GM23248 (cell line): Measurements from ENCODE around the gene CCDC91. TPM values are rescaled to one million over a fixed set of nuclear protein-coding genes. Genes with fewer than 3 reads are reported as not detected.

Experiments used
- DNase-seq: peaks from one replicate; pipeline ENCODE4 v3.0.0-alpha.2; 2015
- H2AFZ ChIP-seq: fragments of 200-600 bp; sonication (generic); 2 replicates; pipeline ENCODE4 v1.6.1; 2016; ENCODE audit warnings: antibody characterized with exemption
- H3F3A ChIP-seq: fragments of 200-600 bp; sonication (generic); 2 replicates; pipeline ENCODE4 v1.6.1; 2016; ENCODE audit warnings: mild to moderate bottlenecking, antibody characterized with exemption, mixed run types; ENCODE audit not compliant: insufficient read depth
- H3K27ac ChIP-seq: fragments of 200-600 bp; sonication (generic); 2 replicates; pipeline ENCODE4 v1.5.1; 2016; ENCODE audit warnings: mild to moderate bottlenecking
- H3K27me3 ChIP-seq: fragments of 200-600 bp; sonication (generic); replicated peaks from 2 replicates; pipeline ENCODE4 v1.6.1; 2016; ENCODE audit warnings: mild to moderate bottlenecking; ENCODE audit not compliant: insufficient read depth
- H3K36me3 ChIP-seq: fragments of 200-600 bp; sonication (generic); 2 replicates; pipeline ENCODE4 v1.6.1; 2016; ENCODE audit warnings: low read depth, mild to moderate bottlenecking
- H3K4me1 ChIP-seq: fragments of 200-600 bp; sonication (generic); 2 replicates; pipeline ENCODE4 v1.6.1; 2016; ENCODE audit warnings: mild to moderate bottlenecking; ENCODE audit not compliant: insufficient read depth
- H3K4me2 ChIP-seq: fragments of 200-600 bp; sonication (generic); one replicate; pipeline ENCODE4 v1.6.1; 2016; ENCODE audit warnings: mild to moderate bottlenecking; ENCODE audit not compliant: unreplicated experiment
- H3K4me3 ChIP-seq: fragments of 200-600 bp; sonication (generic); 2 replicates; pipeline ENCODE4 v1.5.1; 2016; ENCODE audit warnings: mild to moderate bottlenecking
- H3K79me2 ChIP-seq: fragments of 200-600 bp; sonication (generic); 2 replicates; pipeline ENCODE4 v1.6.1; 2016; ENCODE audit warnings: mild to moderate bottlenecking; ENCODE audit not compliant: insufficient read depth
- H3K9ac ChIP-seq: fragments of 200-600 bp; sonication (generic); 2 replicates; pipeline ENCODE4 v1.6.1; 2016; ENCODE audit warnings: mild to moderate bottlenecking
- H3K9me2 ChIP-seq: fragments of 200-600 bp; sonication (generic); 2 replicates; pipeline ENCODE4 v1.6.1; 2016; ENCODE audit warnings: mixed run types, mild to moderate bottlenecking, moderate library complexity; ENCODE audit not compliant: insufficient read depth
- H3K9me3 ChIP-seq: fragments of 200-600 bp; sonication (generic); one replicate; pipeline ENCODE4 v1.6.1; 2017; ENCODE audit warnings: low read depth
- H4K20me1 ChIP-seq: fragments of 200-600 bp; sonication (generic); 2 replicates; pipeline ENCODE4 v1.6.0; 2016; ENCODE audit not compliant: insufficient read depth
- EZH2 ChIP-seq: fragments of 200-600 bp; sonication (generic); IDR thresholded peaks from 2 replicates; pipeline ENCODE4 v1.6.1; 2018; ENCODE audit warnings: antibody characterized with exemption, mild to moderate bottlenecking; ENCODE audit not compliant: insufficient read depth, poor library complexity, severe bottlenecking
- EZH2phosphoT487 ChIP-seq: fragments of 200-600 bp; sonication (generic); IDR thresholded peaks from 2 replicates; pipeline ENCODE4 v1.6.1; 2018; ENCODE audit warnings: antibody characterized with exemption, moderate library complexity, mild to moderate bottlenecking, low read depth; ENCODE audit not compliant: insufficient read depth
- WGBS, 2 experiments: methylation state at CpG; one replicate each; pipeline ENCODE4 v1.1.6; 2015 to 2017; ENCODE audit warnings: low lambda C conversion rate in 2 of 2, low coverage in 1 of 2; ENCODE audit errors: missing lambda C conversion rate in 2 of 2; 5-methylcytosine and 5-hydroxymethylcytosine counted together
- in situ Hi-C: fragments of 300-500 bp; cut with MboI; formaldehyde crosslinking; loops from 2 replicates; pipeline ENCODE4 v1.15.0; 2020
- polyA plus RNA-seq: library from polyadenylated mRNA; unstranded; fragments of >200 nt; fragmentation: Nextera tagmentation; extraction: Ambion mirVana; gene quantifications from 2 replicates; pipeline ENCODE4 v1.2.1, GENCODE V29; 2016
- total RNA-seq: library from RNA; depleted of rRNA; stranded (reverse); fragments of >200 nt; shearing (Covaris generic); gene quantifications from 2 replicates; pipeline ENCODE4 v1.2.3, GENCODE V29; 2014

The CCDC91 gene
- total and polyA plus RNA-seq, 2 experiments from 2014 or later = 17.2 to 31.5 TPM

DNA sequence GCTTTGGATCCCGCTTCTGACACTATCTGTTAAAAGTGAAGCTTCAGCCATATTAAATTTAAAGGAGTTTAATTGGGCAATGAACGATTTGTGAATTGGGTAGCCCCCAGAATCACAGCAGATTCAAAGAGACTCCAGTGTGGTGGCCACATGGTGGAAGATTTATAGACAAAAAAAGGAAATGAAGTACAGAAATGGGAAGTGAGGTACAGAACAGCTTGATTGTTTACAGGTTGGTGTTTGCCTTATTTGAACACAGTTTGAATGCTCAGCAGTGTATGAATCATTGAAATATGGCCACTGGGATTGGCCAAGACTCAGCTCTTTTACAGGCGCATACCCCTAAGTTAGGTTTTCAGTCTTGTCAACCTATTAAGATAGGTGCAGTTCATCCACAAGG is 21.9 kb downstream of the CCDC91 start:
- H3F3A ChIP-seq = no peaks in the 10 kb centered on the region
- peaks cover 26% of the 10 kb centered on the region for H3K79me2 ChIP-seq
- TF ChIP-seq EZH2phosphoT487 (no peak), EZH2 (no peak)
- WGBS, 2 experiments = 95 to 99% methylated on average over 3 of the region's 3 CpGs
- no peak overlapping the region for H3K9ac ChIP-seq
- no peaks in the 10 kb centered on the region for H3K4me1 ChIP-seq
- H3K9me2 ChIP-seq = no peaks in the 10 kb centered on the region
- in situ Hi-C loops = no loop called here
- no peak for DNase-seq
- no peaks in the 10 kb centered on the region for H3K36me3 ChIP-seq
- no peak overlapping the region for H3K4me2 ChIP-seq
- no peaks in the 10 kb centered on the region for H4K20me1 ChIP-seq
- H3K9me3 ChIP-seq = no peaks in the 10 kb centered on the region
- no peak overlapping the region for H3K4me3 ChIP-seq
- H3K27ac ChIP-seq = no peak overlapping the region
- no peak overlapping the region for H2AFZ ChIP-seq
- H3K27me3 ChIP-seq = no peaks in the 10 kb centered on the region

- Histone ChIP-seq H3K9me2 (no peaks in the 10 kb centered on the region), H2AFZ (no peak overlapping the region), H3K27me3 (no peaks in the 10 kb centered on the region), H3K9ac (no peak overlapping the region), H3K4me1 (no peaks in the 10 kb centered on the region), H3F3A (no peaks in the 10 kb centered on the region), H4K20me1 (no peaks in the 10 kb centered on the region), H3K79me2 (peaks cover 33% of the 10 kb centered on the region), H3K4me3 (no peak overlapping the region), H3K27ac (no peak overlapping the region), H3K4me2 (no peak overlapping the region), H3K9me3 (no peaks in the 10 kb centered on the region), H3K36me3 (no peaks in the 10 kb centered on the region)
- in situ Hi-C loops = no loop called here
- TF ChIP-seq EZH2phosphoT487 = no peak
- TF ChIP-seq EZH2 = no peak
- DNase-seq = no peak
Observed at GRCh38 chr12:28215021-28215420, 24.8 kb downstream of the CCDC91 start.

DNA sequence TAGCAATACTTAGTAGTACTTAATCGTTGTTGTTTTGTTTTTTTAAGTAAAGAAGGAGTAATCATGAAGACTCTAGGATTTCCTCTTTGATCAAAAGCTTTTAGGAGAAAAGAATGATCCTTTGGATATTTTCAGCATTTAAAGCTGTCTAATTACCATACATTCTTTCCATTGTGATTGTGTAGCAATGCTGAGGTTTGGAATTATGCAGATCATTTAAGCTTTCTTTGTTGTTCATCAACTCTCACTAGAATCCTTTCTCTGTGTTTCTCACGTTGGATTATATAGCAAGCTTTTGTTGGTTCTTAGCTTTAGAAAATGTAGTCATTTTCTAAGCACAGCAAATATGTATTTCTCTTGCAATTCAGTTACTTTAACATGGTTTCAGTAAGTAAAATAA is 25.8 kb downstream of the CCDC91 start:
- no peak overlapping the region for H3K27ac ChIP-seq
- DNase-seq = no peak
- no peaks in the 10 kb centered on the region for H3K9me3 ChIP-seq
- no peak for TF ChIP-seq EZH2
- in situ Hi-C loops = no loop called here
- H3F3A ChIP-seq = no peaks in the 10 kb centered on the region
- H3K4me3 ChIP-seq = no peak overlapping the region
- H3K9ac ChIP-seq = no peak overlapping the region
- peaks cover 35% of the 10 kb centered on the region for H3K79me2 ChIP-seq
- no peaks in the 10 kb centered on the region for H3K4me1 ChIP-seq
- no peaks in the 10 kb centered on the region for H4K20me1 ChIP-seq
- H3K4me2 ChIP-seq = no peak overlapping the region
- H3K27me3 ChIP-seq = no peaks in the 10 kb centered on the region
- no peaks in the 10 kb centered on the region for H3K9me2 ChIP-seq
- H3K36me3 ChIP-seq = no peaks in the 10 kb centered on the region
- no peak overlapping the region for H2AFZ ChIP-seq
- 96 to 97% methylated on average over 2 of the region's 2 CpGs for WGBS, 2 experiments

DNA sequence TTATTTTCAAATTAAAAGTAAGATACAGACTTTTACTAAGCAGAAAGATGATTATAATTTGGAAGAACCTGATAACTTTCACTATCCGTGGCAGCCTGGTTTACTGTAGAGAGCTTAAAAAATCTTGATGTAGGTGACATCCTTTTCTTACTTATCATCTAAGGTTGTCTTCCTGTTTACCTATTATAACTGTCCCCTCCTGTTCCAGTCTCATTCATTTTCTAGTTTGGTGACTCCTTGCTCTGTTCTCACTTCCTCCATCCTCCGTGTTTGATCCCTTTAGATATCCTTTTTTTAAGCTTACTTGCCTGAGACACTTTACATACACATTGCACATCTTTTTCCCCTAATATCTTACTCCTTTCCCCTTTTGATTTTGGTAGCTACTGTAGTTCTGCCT is 27.5 kb downstream of the CCDC91 start:
- H3K36me3 ChIP-seq = no peaks in the 10 kb centered on the region
- H3K9ac ChIP-seq = no peak overlapping the region
- no peak for TF ChIP-seq EZH2phosphoT487
- no peak for TF ChIP-seq EZH2
- H3F3A ChIP-seq = no peaks in the 10 kb centered on the region
- peaks cover 52% of the 10 kb centered on the region for H3K79me2 ChIP-seq
- H3K9me2 ChIP-seq = no peaks in the 10 kb centered on the region
- no peak for DNase-seq
- no peaks in the 10 kb centered on the region for H3K9me3 ChIP-seq
- no peaks in the 10 kb centered on the region for H3K27me3 ChIP-seq
- in situ Hi-C loops = no loop called here
- no peaks in the 10 kb centered on the region for H3K4me1 ChIP-seq
- WGBS, 2 experiments = 82% methylated on average over 2 of the region's 2 CpGs
- no peak overlapping the region for H2AFZ ChIP-seq
- no peaks in the 10 kb centered on the region for H4K20me1 ChIP-seq
- no peak overlapping the region for H3K4me3 ChIP-seq
- H3K27ac ChIP-seq = no peak overlapping the region
- no peak overlapping the region for H3K4me2 ChIP-seq

DNA sequence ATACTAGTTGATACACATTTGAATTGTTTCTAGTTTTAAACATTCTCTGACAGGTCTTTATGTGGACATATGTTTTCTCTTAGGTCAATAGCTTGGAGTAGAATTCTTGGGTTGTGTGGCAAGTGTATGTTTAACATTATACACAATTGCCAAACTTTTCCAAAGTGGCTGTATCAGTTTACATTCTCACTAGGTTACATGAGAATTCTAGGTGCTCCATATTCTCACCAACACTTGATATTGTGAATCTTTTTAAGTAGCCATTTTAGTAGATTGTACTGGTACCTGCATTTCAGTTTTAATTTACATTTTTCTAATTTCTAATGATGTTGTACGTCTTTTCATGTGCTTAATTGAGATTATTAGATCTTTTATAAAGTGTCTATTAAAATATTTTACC is 28.6 kb downstream of the CCDC91 start:
- Histone ChIP-seq H3K4me1 (no peaks in the 10 kb centered on the region), H3K4me3 (no peak overlapping the region), H3F3A (no peaks in the 10 kb centered on the region), H2AFZ (no peak overlapping the region), H3K27me3 (no peaks in the 10 kb centered on the region), H3K9me2 (no peaks in the 10 kb centered on the region), H4K20me1 (no peaks in the 10 kb centered on the region), H3K4me2 (no peak overlapping the region), H3K27ac (no peak overlapping the region), H3K36me3 (no peaks in the 10 kb centered on the region), H3K79me2 (peaks cover 60% of the 10 kb centered on the region), H3K9me3 (no peaks in the 10 kb centered on the region), H3K9ac (no peak overlapping the region)
- TF ChIP-seq EZH2 (no peak), EZH2phosphoT487 (no peak)
- in situ Hi-C loops = no loop called here
- WGBS, 2 experiments = 46 to 64% methylated on average over 1 of the region's 1 CpG
- no peak for DNase-seq
